GM12801 (cell line): Measurements from ENCODE around the gene PRH2.

Source experiments
- CTCF ChIP-seq: IDR thresholded peaks from one replicate; pipeline ENCODE4 v1.5.1; 2011; ENCODE audit warnings: control low read depth; ENCODE audit not compliant: insufficient read length; ENCODE audit errors: extremely low read depth

PRH2 gene

DNA sequence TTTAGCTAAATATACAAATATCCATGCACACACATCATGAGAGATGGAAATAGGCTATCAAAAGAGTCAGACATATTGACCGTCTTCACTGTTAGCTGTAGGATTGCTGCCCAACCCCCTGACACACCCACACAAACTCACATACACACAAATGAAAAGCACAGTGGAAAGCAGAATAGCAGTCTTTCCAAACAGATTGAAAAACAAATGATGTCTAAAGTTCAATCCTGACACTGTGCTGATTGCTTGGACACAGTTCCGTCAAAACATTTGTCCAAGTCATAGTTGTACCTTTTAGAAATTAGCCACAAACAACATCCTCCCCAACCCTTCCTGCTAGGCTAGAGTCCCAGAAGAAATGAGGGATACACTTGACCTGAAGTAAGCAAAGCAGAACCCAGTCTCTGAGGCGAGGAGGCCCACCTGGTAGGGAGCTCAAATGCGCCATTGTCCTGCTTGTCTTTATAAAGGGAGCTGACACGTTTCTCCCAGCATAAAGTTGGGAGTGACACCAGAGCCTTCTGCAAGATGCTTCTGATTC, at the start of gene PRH2:
PRH2 (plus strand) TSS at position 491 of the 541 bp plus-strand sequence; CDS start at position 529, 38 bp downstream.
- no peak for TF ChIP-seq CTCF

- TF ChIP-seq CTCF, result no peak
Observed at GRCh38 chr12:10884086-10884725, 44.8 kb upstream of the PRH2 start, which contains the start of gene PRH1. TSS of gene PRH1 (minus strand) at chr12:10884255. CDS start at chr12:10884217, 38 bp downstream.

DNA sequence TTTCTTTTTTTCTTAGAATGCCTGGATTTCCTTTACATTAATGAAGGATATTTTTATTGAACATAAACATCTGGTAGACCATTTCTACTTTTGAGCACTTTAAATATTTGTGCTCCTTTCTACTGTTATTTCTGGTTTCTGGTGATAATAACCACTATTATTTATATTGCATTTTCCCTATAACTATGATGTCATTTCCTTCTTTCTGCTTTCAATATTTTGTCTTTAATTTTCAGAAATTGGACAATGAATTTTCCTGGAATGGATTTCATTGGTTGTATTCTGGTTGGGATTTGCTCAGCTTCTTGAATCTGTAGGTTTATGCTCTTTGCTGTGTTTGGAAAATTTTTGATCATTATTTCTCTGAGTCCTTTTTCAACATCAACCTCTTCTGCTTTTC, 39.8 kb upstream of the PRH2 start:
- TF ChIP-seq CTCF, result no peak

GRCh38 chr12:10891937-10892336, 37.1 kb upstream of the PRH2 start:
- no peak for TF ChIP-seq CTCF

- no peak for TF ChIP-seq CTCF
Observed at GRCh38 chr12:10896854-10897253, 32.2 kb upstream of the PRH2 start.

GRCh38 chr12:10900530-10900929, 28.5 kb upstream of the PRH2 start:
- TF ChIP-seq CTCF, result no peak

- no peak for TF ChIP-seq CTCF
Observed at GRCh38 chr12:10900972-10901371, 28.1 kb upstream of the PRH2 start.
